Transverse colon (tissue), 3 donors: ENCODE data around the gene CAMSAP3.
A peak's percentile ranks its signal among the peaks of the same experiment; 100 is the strongest.

Experiments
- POLR2A ChIP-seq: fragments of 450-650 bp; IDR thresholded peaks from one replicate; pipeline ENCODE4 v1.6.1; 2016; ENCODE audit warnings: antibody characterized with exemption, mild to moderate bottlenecking, moderate library complexity
- TF ChIP-seq, protein P1 (sequence below), 5 experiments: fragments of 200-600 bp in 3 of 5; fragments of 450-650 bp in 2 of 5; sonication (generic) in 3 of 5; IDR thresholded peaks; 1 replicate in 2 of 5; 2 replicates in 3 of 5; pipeline ENCODE4 v1.5.1; 2016 to 2017; ENCODE audit warnings: antibody characterized with exemption in 5 of 5, inconsistent platforms in 3 of 5, mild to moderate bottlenecking in 2 of 5, moderate library complexity in 1 of 5

DNA sequence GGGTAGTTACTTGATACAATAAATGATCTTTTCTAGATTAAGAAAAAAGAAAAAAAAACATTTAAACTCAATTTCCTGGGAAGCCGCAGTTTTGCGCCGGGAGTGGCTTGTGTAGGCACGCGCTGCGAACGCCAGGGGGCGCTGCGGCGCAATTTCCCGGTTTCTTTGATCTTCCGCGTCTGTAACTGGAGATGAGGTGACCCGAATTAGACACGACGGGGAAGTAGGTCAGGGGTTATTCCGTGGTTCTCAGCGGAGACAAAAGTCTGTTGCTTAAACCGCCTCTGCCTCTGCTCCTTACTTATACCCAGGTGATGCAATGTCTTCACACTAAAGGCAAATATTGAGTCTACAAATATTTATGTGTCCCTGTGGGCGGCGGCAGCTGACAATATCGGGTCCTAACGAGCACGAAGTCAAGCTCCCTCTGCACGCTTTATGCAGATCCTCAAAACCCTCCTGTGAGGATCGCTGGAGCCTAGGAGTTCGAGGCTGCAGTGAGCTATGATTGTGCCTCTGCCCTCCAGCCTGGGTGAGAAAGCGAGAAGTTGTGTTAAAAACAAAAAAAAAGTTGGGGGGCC lies 56.5 kb downstream of the CAMSAP3 start:
- TF ChIP-seq, protein P1, sequence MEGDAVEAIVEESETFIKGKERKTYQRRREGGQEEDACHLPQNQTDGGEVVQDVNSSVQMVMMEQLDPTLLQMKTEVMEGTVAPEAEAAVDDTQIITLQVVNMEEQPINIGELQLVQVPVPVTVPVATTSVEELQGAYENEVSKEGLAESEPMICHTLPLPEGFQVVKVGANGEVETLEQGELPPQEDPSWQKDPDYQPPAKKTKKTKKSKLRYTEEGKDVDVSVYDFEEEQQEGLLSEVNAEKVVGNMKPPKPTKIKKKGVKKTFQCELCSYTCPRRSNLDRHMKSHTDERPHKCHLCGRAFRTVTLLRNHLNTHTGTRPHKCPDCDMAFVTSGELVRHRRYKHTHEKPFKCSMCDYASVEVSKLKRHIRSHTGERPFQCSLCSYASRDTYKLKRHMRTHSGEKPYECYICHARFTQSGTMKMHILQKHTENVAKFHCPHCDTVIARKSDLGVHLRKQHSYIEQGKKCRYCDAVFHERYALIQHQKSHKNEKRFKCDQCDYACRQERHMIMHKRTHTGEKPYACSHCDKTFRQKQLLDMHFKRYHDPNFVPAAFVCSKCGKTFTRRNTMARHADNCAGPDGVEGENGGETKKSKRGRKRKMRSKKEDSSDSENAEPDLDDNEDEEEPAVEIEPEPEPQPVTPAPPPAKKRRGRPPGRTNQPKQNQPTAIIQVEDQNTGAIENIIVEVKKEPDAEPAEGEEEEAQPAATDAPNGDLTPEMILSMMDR (IDR thresholded peaks at IDR 0.05) = peak; percentile 97 to 99 (median 99)
- TF ChIP-seq POLR2A = no peak
